ENCODE data around the gene CNTNAP2.

DNA sequence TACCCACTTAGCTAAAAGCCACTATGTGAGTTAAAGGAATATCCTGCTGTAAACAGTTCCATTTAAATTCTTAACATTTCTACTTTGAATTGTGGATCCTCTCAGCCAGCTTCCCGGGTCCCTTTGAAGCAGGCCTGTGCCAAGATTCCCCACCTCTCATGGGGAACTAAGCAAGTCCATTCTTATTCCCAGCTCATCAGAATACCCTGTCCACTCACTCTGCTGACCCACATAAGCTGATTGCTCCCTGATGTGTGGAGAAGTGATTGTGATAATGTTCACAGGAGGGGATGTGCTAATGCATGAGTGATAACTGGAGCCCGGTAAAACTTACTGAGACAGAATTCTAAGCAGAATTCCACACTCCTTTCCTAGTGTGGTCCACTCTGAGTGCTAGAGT is 709.7 kb downstream of the CNTNAP2 start:
- TF ChIP-seq POLR2A (IDR thresholded peaks at IDR 0.05; ENCODE audit: low read length) (no peak), GATA1 (IDR thresholded peaks at IDR 0.05; ENCODE audit: low read depth, low read length) (no peak)
